Neutrophil (primary cell): Measurements from ENCODE around the gene LRRFIP1.

Experiments used
- H3K27ac ChIP-seq: fragments of 200-600 bp; sonication (generic); 2 replicates; pipeline ENCODE4 v1.5.1; 2016; ENCODE audit warnings: mild to moderate bottlenecking, moderate library complexity
- H3K27me3 ChIP-seq: fragments of 200-600 bp; sonication (generic); 2 replicates; pipeline ENCODE4 v1.6.0; 2016; ENCODE audit warnings: mild to moderate bottlenecking
- H3K36me3 ChIP-seq: fragments of 200-600 bp; sonication (generic); 2 replicates; pipeline ENCODE4 v1.5.1; 2017
- H3K4me1 ChIP-seq, 2 experiments: fragments of 200-600 bp in 1 of 2; sonication (generic) in 1 of 2; 1 replicate in 1 of 2; 2 replicates in 1 of 2; pipeline versions ENCODE4 v1.5.1 to v1.6.1; 2013 to 2016; ENCODE audit warnings: low read depth in 1 of 2, low read length in 1 of 2, mild to moderate bottlenecking in 1 of 2, moderate library complexity in 1 of 2; ENCODE audit not compliant: control insufficient read depth in 1 of 2, insufficient read depth in 1 of 2
- H3K4me3 ChIP-seq, 2 experiments: fragments of 200-600 bp in 1 of 2; sonication (generic) in 1 of 2; 1 replicate in 1 of 2; 2 replicates in 1 of 2; pipeline ENCODE4 v1.5.1; 2013 to 2016; ENCODE audit warnings: low read depth in 1 of 2, low read length in 1 of 2, mild to moderate bottlenecking in 1 of 2, moderate library complexity in 1 of 2
- H3K9me3 ChIP-seq: fragments of 200-600 bp; sonication (generic); 2 replicates; pipeline ENCODE4 v1.5.1; 2016
- CTCF ChIP-seq: fragments of 200-600 bp; sonication (generic); IDR thresholded peaks from 2 replicates; pipeline ENCODE4 v1.5.1; 2016; ENCODE audit warnings: antibody characterized with exemption

LRRFIP1 gene

GRCh38 chr2:237615631-237616249, 11.6 kb upstream of the LRRFIP1 start:
- TF ChIP-seq CTCF, result no peak
- H3K27ac ChIP-seq, result no peak overlapping the region
- no peaks in the 10 kb centered on the region for H3K36me3 ChIP-seq
- peaks cover 8 to 10% of the 10 kb centered on the region in 2 experiments for H3K4me1 ChIP-seq
- no peaks in the 10 kb centered on the region for H3K9me3 ChIP-seq
- no peak overlapping the region for H3K4me3 ChIP-seq
- peaks cover 47% of the 10 kb centered on the region for H3K27me3 ChIP-seq

GRCh38 chr2:237616373-237616733, 11.0 kb upstream of the LRRFIP1 start:
- no peak overlapping the region for H3K4me3 ChIP-seq
- no peaks in the 10 kb centered on the region for H3K9me3 ChIP-seq
- no peak overlapping the region for H3K27ac ChIP-seq
- H3K4me1 ChIP-seq, result peaks cover 8 to 10% of the 10 kb centered on the region in 2 experiments
- no peaks in the 10 kb centered on the region for H3K36me3 ChIP-seq
- peaks cover 54% of the 10 kb centered on the region for H3K27me3 ChIP-seq
- no peak for TF ChIP-seq CTCF

GRCh38 chr2:237616734-237617586, 10.4 kb upstream of the LRRFIP1 start:
- Histone ChIP-seq H3K27ac (no peak overlapping the region), H3K4me3 (no peak overlapping the region)

GRCh38 chr2:237617587-237617982, 9.8 kb upstream of the LRRFIP1 start:
- H3K27me3 ChIP-seq, result peaks cover 64% of the 10 kb centered on the region
- TF ChIP-seq CTCF, result no peak
- H3K36me3 ChIP-seq, result no peaks in the 10 kb centered on the region
- H3K27ac ChIP-seq, result no peak overlapping the region
- H3K9me3 ChIP-seq, result no peaks in the 10 kb centered on the region
- peaks cover 8 to 10% of the 10 kb centered on the region in 2 experiments for H3K4me1 ChIP-seq
- H3K4me3 ChIP-seq, result no peak overlapping the region

More at GRCh38 chr2:237616734-237617586, 10.4 kb upstream of the LRRFIP1 start:
- Histone ChIP-seq H3K36me3 (no peaks in the 10 kb centered on the region), H3K4me1 (peaks cover 8 to 10% of the 10 kb centered on the region in 2 experiments), H3K27me3 (peaks cover 57% of the 10 kb centered on the region), H3K9me3 (no peaks in the 10 kb centered on the region)
- TF ChIP-seq CTCF, result no peak

GRCh38 chr2:237618449-237618848, 8.9 kb upstream of the LRRFIP1 start:
- no peak overlapping the region for H3K27ac ChIP-seq
- H3K4me3 ChIP-seq, result no peak overlapping the region
- peaks cover 8 to 10% of the 10 kb centered on the region in 2 experiments for H3K4me1 ChIP-seq

More at GRCh38 chr2:237618449-237618848, 8.9 kb upstream of the LRRFIP1 start:
- H3K9me3 ChIP-seq, result no peaks in the 10 kb centered on the region
- TF ChIP-seq CTCF, result no peak
- peaks cover 69% of the 10 kb centered on the region for H3K27me3 ChIP-seq
- H3K36me3 ChIP-seq, result no peaks in the 10 kb centered on the region
